HG03025 (cell line): Measurements from ENCODE around the gene RRP9.
"Not testable (repeated sequence)": the region's sequence is repeated elsewhere in the genome, so short reads cannot be mapped to it uniquely, and the experiment has no call there.

Experiments
- ATAC-seq: cut with Tn5 transposase; IDR thresholded peaks from one replicate; pipeline ENCODE4 v1.9.1; 2021; ENCODE audit warnings: mild to moderate bottlenecking, moderate library complexity; ENCODE audit not compliant: unreplicated experiment, low FRiP score

RRP9 gene

GRCh38 chr3:51940648-51941462 is 849 bp downstream of the RRP9 start:
- ATAC-seq = no peak

GRCh38 chr3:51938780-51939425 is 2.8 kb downstream of the RRP9 start:
- no peak for ATAC-seq

DNA sequence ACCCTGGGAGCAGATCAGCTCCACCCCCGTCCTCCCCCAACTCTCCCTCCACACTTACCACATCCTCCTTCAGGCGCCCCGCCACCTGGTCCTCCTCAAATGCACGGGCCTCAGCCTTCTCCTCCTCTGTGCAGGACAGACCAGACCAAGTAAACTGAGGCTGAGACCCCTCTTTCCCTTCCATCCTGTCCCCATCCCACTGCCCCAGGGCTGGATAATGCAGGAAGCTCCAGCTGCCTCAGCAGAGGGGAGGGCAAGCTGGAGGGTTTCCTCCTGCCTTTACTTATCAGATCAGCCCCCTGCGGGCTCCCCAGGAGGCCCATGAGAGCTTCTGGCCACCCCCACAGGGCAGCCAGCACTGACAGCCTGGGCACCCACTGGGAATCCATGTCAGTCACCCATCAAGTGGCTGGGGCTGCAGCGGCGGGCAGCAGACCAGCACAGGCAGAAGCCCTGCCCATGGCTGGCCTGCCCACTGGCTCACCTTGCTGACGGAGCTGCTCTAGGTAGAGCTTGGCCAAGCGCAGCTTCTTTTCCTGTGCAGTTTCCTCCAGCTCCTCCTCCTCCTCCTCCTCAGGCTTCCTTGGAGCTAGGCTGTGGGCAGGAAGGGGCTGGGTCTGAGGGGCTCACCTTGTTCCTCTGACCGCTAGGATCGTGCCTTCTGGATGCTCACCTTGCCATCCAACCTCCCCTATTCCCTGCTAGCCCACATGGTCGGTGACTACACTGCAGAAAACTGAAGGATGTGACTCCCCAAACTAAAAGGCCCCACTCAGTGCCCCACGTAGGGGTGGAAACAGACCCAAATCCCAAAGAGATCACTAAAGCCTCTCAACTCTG is 3.9 kb downstream of the RRP9 start:
- no peak for ATAC-seq

DNA sequence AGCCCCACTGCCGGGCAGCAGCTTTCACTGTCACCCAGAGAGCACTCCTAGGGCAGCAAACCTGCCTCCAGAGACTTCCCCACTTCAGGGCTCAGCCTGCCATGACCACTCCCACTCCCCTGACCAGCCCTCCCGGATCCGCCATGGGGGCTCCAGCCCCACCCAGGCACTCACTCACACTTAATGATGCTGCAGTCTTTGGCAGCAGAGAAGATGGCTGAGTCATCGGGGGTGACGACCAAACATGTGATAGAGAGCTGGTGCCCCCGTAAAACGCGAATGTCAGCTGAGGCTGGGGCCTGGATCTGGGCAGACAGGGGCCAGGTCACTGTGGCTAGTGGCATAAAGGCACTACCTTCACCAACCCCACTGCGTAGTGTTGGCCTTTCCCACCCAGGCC is 4.7 kb downstream of the RRP9 start:
- no peak for ATAC-seq

DNA sequence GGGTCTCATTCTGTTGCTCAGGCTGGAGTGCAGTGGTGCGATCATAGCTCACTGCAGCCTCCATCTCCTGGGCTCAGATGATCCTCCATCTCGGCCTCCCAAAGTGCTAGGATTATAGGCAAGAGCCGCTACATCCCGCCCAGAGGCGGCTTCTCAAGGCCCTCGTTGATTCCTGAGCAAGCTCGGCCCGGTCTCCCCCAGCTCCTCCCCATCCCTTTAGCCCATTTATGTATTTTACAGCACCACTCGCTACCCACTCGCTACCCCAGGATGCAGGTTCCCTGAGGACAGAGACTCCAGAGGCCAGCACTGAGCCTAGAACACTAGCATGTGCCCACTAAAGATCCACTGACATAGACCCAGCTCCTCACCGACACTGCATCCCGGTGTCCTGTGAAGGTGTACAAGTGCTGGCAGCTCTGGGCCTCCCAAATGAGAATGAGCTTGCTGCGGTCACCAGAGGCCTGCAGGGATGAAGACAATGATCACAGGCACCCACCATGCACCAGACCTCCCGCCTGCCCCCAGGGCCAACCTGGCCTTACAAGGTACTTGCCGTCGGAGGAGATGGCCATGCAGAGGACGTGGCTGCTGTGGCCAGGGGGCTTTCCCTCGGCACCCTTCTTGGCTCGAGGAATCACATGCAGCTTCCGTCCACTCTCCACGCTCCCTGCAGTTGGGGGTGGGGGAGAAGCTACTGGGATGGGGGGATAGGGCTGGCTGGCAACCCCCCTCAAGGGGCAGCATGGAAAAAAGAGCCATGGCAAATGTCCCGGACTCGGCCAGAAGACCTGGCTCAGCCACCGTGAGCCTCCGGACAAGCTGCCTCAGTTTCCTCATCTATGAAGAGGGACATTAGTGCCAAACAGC is 5.6 kb downstream of the RRP9 start:
- ATAC-seq = no peak

DNA sequence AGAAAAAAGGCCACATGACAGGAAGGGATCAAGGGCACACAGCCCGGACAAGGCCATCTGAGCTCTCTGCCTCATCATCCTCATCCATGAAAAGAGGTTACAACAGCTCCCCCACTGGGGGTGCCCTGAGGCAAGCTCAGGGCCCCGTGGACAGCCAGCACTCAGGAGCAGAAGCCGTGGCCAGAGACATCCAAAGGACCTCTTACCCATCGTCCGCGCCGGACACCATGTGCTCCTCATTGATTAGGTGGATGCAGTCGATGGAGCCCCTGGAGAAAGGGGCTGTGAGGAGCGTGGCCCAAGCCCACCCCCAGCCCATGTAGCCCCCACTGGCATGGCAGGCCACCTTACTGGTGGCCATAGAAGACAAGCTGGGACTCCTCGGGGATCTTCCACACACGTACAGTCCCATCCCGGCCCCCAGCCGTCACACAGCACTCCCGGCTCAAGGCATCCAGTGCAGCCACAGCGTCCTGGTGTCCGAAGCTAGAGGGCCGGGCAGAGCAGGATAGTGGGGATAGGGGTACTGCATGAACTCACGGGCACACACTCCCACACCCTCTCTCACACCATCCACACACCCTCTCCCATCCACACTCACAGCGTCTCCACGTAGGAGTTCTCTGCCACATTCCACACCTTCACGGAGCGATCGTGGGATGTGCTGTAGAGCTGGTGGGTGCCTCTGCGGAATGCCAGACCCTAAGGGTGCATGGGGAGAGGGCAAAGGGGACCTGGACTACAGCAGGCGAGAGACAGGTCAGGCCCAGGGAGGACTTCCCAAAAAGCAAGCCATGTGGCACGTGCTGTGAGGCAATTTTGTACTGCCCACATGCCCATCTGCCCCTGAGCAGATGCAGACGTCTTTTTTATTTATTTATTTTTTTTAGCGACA is 6.5 kb downstream of the RRP9 start:
- ATAC-seq = no peak

- ATAC-seq = no peak
Observed at GRCh38 chr3:51934139-51934850, 7.4 kb downstream of the RRP9 start.

DNA sequence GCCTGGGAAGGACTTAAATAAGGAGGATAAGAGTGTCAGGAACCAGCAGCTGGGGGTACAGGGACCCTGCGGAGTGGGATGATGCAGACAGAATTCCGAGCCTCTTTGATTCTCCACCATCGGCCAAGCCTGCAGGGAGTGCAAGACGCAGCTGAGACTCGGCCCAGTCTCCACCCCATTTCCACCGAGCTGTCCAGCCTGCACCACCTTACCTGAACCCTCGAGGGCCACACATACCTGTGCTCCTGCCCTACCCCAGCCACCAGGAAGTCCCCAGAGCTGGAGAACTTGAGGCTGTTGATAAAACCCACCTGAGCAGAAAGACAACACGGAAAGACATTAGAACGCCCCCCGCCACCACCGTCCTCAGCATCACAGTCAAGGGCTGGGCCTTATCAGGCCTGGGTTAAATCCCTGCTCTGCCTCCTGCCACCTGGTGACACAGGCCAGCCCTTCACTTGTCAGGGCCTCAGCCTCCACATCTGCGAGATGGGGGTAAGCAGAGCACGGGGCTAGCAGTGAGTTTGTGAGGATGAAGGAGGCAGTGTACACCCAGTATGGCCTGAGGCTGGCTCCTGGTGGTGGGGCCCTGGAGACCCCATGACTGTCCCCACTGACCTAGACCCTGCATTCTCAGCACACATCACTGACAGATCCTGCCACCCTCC is 8.1 kb downstream of the RRP9 start:
- no peak for ATAC-seq

GRCh38 chr3:51932471-51933370 is 9.0 kb downstream of the RRP9 start:
- ATAC-seq = no peak

DNA sequence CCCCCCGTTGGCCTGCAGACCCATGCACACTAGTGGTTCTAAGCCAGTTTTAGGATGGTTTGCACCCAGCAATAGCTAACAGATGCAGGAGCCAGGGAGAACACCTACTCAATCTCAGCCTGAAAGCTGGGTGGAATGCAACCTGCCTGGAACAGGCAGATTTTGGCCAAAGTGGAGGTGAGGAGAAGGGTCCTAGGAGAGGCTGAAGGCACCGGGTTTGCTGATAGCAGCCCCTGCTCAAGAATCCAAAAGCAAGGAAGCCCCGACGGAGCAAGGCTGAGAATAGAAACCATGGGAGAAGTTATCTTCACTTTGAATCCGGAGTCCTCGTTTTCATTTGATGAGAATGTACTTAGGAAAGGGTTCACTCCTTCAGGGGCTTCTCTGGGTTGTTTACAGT is 9.9 kb downstream of the RRP9 start:
- ATAC-seq = no peak

DNA sequence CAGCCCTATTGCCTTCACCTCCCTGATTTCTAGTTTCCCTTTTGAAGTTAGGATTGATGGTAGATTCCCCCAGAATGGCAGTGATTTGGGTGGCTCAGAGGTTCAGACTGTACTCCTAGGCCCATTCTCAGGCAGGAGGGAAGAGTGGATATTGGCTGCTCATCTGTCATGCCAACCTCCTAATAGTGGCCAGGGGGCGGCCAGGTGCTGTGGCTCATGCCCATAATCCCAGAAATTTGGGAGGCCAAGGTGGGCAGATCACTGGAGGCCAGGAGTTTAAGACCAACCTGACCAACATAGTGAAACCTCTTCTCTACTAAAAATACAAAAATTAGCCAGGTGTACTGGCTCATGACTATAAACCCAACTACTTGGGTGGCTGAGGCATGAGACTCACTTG is 11.3 kb downstream of the RRP9 start:
- no peak for ATAC-seq

DNA sequence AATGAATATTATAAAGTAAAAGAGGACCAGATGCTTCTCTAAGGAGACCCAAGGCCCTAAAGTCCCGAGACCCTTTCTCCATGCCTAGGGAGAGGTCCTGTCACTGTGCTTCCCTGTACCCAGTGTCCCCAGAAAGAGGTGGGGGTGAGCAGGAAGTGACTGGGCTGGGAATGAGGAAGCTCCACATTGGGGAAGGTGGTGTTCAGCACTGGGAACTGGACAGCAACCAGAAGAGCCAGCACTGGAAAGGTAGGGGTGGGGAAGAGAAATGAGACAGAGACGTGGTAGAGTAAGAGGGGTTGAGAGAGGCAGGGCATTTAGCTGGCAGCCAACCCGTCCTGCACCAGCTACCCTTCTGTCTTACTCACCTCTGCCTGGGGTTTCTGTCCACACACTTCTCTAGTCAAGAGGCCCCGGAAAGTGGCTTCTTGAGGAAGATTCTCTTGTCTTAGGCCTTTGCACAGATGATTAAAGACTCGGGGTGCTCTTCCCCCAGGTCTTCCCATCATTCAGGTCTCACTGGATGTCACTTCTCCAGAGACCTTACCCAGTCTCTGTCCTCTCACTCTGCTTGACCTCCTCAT is 12.2 kb downstream of the RRP9 start:
- no peak for ATAC-seq

DNA sequence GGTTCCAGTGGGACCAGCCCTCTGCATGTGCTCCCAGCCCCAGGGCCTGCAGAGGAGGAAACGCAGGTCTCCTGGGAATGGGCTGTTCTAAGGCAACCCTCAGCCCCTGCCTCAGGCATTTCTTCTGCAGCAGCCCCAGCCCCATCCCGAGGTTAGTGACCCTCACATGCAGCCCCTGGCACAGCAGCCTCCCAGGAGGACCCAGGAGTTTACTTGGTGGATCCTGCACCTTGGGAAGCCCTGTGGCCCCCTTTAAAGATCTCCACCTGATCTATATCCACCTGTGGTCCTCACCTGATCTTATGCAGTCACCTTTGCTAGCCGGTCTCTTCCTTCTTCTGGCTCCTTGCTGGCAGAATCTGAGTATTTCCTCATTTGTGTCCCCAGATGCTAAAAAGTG is 12.7 kb downstream of the RRP9 start:
- ATAC-seq = not testable (repeated sequence)

DNA sequence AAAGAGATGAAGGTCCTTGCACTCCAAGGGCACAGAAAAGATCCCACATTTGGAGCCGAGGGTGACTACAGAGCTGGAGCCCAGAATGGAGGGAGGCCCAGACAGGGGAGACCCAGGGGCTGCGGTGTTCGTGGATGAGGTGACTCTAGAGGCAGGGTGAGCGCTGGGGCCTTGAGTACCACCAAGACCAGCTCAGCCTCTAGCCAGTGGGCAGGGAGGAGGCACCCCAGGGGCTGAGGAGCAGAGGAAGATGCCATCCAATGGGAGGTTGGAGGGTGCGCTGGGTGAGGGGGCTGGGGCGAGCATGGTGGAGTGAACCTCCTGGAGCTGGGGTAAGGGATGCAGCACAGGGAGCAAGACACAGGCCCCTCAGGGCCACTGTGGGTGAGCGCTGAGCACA is 13.3 kb downstream of the RRP9 start:
- ATAC-seq = no peak

- no peak for ATAC-seq
Observed at GRCh38 chr3:51927061-51927977, 14.4 kb downstream of the RRP9 start.

- ATAC-seq = no peak
Observed at GRCh38 chr3:51921081-51921578, 20.6 kb downstream of the RRP9 start.
